Measurements from ENCODE around the gene UMODL1. TPM values are rescaled to one million over a fixed set of nuclear protein-coding genes. Genes with fewer than 3 reads are reported as not detected.

UMODL1 gene
- total RNA-seq, 1 donor from 2014 or later, result not detected

GRCh38 chr21:42106425-42106824, 35.3 kb downstream of the UMODL1 start:
- H3K27me3 Mint-ChIP-seq (ENCODE audit: unreplicated experiment), result peaks cover 12% of the 10 kb centered on the region
- H3K4me3 Mint-ChIP-seq (ENCODE audit: unreplicated experiment), result no peak overlapping the region
- H3K27ac Mint-ChIP-seq (ENCODE audit: unreplicated experiment), result no peak overlapping the region
- DNase-seq (ENCODE audit: low spot score), result no peak
- TF ChIP-seq CTCF (IDR thresholded peaks at IDR 0.05; ENCODE audit: unreplicated experiment), result no peak
- no peaks in the 10 kb centered on the region for H3K36me3 Mint-ChIP-seq (ENCODE audit: low read depth, unreplicated experiment)
- H3K9me3 Mint-ChIP-seq (ENCODE audit: unreplicated experiment), result no peaks in the 10 kb centered on the region
- no peaks in the 10 kb centered on the region for H3K4me1 Mint-ChIP-seq (ENCODE audit: unreplicated experiment)

DNA sequence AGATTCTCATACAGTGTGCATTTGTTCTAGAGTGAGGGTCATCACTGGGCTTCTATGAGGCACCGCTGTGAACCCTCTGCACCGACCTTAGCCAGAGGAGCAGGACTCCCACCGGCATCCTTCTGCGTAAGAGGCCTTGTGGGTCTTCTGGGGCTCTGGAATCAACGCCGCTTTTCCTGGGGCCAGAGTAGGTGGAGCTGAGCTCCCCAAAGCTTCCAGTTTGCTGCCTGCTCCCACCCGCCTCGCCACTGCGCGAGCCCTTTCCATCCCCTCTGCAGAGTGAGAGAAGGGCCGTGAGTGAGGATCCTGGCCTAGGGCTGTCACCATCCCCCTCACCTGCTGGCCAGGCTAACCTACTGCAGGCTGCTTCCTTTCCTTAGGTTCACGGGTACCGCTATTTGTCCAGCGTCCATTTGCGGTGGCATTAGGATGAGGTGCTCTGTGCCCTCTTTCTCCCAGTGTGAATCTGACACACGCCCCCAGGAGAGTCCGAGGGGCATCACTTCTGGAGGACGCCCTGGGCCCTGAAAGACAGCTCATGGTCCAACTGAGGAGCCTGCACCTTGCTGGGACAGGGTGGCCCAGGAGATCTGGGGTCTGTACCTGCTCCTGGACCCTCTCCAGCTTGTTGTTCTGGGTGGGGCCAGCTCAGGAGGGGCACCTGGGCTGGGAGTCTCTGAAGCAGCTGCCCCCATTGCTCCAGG, 36.2 kb downstream of the UMODL1 start:
- DNase-seq (ENCODE audit: low spot score), result no peak
- Mint-ChIP-seq H3K4me3 (ENCODE audit: unreplicated experiment) (no peak overlapping the region), H3K27me3 (ENCODE audit: unreplicated experiment) (peaks cover 10% of the 10 kb centered on the region), H3K9me3 (ENCODE audit: unreplicated experiment) (no peaks in the 10 kb centered on the region), H3K36me3 (ENCODE audit: low read depth, unreplicated experiment) (no peaks in the 10 kb centered on the region), H3K4me1 (ENCODE audit: unreplicated experiment) (no peaks in the 10 kb centered on the region), H3K27ac (ENCODE audit: unreplicated experiment) (no peak overlapping the region)
- TF ChIP-seq CTCF (IDR thresholded peaks at IDR 0.05; ENCODE audit: unreplicated experiment), result peak; percentile 31

DNA sequence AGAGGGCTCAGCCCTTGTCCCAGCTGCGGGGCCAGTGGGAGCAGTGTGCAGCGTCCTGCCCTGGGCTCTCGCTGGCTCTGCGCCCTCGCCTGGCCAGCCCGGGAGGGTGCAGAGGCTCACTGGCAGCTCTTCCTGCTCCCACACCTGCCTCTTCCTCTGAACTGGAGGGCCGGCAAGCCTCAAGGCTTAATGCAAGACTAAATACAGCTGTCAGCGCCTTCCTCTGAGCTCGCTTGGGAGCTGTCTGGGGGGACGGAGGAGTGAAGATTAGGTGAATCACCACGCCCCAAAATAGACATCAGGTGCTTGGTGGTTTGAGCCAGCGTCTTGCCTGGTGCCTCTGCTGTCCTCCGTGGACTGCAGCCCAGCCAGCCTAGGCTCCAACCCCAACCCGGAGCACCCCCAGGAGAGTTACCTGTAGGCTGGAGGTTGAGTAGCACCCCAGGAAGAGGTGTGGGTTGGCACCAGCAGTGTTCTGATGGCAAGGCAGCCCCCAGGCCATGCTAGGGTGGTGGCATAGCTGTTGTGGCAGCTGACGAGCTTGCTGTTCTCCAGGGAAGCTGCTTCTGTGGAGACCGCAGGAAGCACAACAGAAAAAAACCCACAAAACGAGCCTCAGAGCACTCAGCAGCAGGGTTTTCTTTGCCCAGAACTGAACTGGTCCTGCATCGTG, 36.9 kb downstream of the UMODL1 start:
- Mint-ChIP-seq H3K4me1 (ENCODE audit: unreplicated experiment) (no peaks in the 10 kb centered on the region), H3K27ac (ENCODE audit: unreplicated experiment) (no peak overlapping the region), H3K36me3 (ENCODE audit: low read depth, unreplicated experiment) (no peaks in the 10 kb centered on the region), H3K27me3 (ENCODE audit: unreplicated experiment) (peaks cover 10% of the 10 kb centered on the region), H3K9me3 (ENCODE audit: unreplicated experiment) (no peaks in the 10 kb centered on the region), H3K4me3 (ENCODE audit: unreplicated experiment) (no peak overlapping the region)
- DNase-seq (ENCODE audit: low spot score), result peak; percentile 78
- peak; percentile 55 for TF ChIP-seq CTCF (IDR thresholded peaks at IDR 0.05; ENCODE audit: unreplicated experiment)

DNA sequence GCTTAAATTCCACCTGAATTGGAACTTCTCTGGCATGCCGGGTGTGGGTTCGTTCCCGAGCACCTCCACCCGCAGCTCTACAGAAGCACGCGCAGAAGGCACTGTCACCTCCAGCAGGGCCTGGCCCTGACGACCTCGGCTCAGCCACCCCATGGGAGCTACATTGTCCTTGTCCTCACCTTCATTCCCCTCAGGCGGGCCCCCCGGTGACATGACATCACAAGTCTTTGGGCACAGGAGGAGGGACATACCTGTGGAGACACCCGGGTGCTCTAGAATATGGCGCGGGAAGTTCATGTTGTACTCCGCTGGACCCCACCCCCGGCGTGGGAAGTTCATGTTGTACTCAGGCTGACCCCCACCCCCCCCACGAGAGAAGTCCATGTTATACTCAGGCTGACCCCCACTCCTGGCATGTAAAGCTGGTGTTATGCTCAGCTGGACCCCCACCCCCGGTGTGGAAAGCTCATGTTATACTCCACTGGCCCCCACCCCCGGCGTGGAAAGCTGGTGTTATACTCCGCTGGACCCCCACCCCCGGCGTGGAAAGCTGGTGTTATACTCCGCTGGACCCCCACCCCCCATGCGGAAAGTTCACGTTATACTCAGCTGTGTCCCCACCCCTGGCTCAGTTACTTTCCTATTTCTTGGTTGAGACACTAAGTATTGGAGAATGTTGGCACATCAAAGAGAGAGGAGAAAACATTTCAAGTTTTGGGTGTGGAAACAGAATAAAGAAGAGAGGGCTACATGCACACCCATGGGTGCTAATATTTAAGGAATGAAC, 37.6 kb downstream of the UMODL1 start:
- H3K4me3 Mint-ChIP-seq (ENCODE audit: unreplicated experiment), result no peak overlapping the region
- TF ChIP-seq CTCF (IDR thresholded peaks at IDR 0.05; ENCODE audit: unreplicated experiment), result no peak
- H3K9me3 Mint-ChIP-seq (ENCODE audit: unreplicated experiment), result no peaks in the 10 kb centered on the region
- H3K27me3 Mint-ChIP-seq (ENCODE audit: unreplicated experiment), result peaks cover 10% of the 10 kb centered on the region
- no peak overlapping the region for H3K27ac Mint-ChIP-seq (ENCODE audit: unreplicated experiment)
- H3K4me1 Mint-ChIP-seq (ENCODE audit: unreplicated experiment), result no peaks in the 10 kb centered on the region
- no peaks in the 10 kb centered on the region for H3K36me3 Mint-ChIP-seq (ENCODE audit: low read depth, unreplicated experiment)
- DNase-seq (ENCODE audit: low spot score), result no peak

All from endothelial cell (in vitro differentiated cells).